ENCODE data around the gene TRIM6.

GRCh38 chr11:5591613-5592012, 4.8 kb upstream of the TRIM6 start:
- TF ChIP-seq CTCF (IDR thresholded peaks at IDR 0.05) (no peak), POLR2A (IDR thresholded peaks at IDR 0.05) (no peak)

All from stomach (tissue), 4 donors.